GM19025 (cell line): Measurements from ENCODE around the gene PRKCB.
"Not testable (repeated sequence)": the region's sequence is repeated elsewhere in the genome, so short reads cannot be mapped to it uniquely, and the experiment has no call there.

Source experiments
- ATAC-seq: cut with Tn5 transposase; IDR thresholded peaks from one replicate; pipeline ENCODE4 v1.9.1; 2021; ENCODE audit warnings: mild to moderate bottlenecking, low read depth, moderate library complexity; ENCODE audit not compliant: unreplicated experiment

The PRKCB gene

DNA sequence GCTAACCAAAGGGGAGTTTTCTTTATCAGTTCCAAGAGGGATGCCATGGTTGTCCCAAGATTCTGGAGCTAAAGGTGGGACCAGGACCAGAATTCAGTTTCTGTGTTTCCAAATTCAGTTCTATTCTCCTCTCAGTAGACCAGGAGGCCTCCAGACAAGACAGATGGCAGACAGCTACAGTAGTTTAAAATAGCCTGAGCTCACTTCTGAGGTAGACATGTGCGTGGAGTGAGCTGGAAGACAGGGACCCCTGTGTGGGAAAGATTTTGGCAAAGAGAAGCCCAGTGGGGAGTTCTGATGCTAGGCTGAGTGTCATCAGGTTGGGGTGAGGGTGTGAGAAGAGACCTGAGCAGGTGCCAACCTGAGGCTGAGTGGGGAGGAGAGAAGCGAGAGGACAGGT, 95.4 kb downstream of the PRKCB start:
- no peak for ATAC-seq

DNA sequence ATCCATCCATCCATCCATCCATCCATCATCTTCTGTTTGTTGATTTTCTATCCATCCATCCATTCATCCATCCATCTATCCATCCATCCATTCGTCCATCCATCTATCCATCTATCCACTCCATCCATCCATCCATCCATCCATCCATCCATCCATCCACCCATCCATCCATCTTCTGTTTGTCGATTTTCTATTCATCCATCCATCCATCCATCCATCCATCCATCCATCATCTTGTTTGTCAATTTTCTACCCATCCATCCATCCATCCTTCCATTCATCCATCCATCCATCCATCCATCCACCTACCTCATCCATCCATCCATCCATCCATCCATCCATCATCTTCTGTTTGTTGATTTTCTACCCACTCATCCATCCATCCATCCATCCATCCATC, 97.9 kb downstream of the PRKCB start:
- ATAC-seq = not testable (repeated sequence)

DNA sequence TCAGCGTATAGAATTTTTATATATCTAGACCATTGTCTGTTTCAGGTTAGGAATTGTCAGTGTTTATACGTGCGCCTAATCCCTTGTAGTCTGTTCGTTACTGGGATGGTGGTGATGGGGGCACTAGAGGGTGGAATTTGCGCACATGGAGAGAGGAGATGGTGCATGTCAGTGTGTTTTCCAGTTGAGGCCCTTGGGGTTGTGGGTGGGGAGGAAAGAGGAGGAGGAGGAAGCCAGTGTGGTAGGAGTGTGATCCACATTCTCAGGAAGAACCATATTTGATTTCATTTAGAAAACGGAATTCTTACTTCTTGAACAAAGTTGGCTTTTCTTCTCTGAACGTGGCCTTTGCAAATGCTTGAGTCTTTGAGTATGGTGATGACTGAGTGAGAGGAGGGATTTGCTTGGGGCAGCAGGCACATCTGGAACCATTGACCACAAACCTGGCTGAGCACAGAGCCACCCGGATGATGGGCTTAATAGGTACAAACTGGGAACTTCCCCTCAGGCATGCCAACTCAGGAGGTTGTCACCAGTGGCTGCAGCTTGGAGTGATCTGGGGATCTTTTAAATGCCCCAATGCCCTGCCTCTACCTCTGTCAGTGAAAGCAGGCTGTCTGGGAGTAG, 98.9 kb downstream of the PRKCB start:
- ATAC-seq = no peak

DNA sequence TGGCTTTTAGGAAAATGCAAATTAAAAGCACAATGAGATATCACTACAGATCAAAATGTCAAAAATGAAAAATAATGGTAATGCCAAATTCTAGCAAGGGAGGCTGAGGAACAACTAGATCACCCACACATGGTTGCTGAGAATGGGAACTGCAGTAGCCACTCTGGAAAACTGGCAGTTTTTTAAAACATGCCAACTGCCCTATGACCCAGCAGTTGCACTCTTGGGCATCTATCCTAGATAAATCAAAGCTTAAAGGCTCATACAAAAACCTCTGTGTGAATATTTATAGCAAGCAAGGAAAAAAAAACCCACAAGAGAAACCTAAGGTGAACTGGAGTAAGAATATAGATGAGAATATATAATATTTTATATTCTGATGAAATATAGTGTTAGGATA, 104.3 kb downstream of the PRKCB start:
- ATAC-seq = no peak

DNA sequence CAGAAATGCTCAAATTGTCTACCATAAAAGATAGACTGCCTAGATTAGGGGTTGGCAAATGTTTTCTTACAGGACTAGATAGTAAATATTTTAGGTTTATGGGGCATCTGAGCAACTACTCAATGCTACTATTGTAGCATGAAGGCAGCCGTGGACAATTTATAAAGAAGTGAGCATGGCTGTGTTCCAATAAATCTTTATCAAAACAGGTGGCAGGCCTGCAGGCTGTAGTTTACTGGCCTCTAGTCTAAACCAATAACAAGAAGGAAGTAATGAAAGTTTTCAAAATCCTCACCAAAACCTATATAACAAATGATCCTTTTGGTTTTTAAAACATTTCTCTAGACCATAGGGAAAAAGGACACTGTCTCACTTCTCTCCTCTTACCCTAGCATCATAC, 105.2 kb downstream of the PRKCB start:
- no peak for ATAC-seq

DNA sequence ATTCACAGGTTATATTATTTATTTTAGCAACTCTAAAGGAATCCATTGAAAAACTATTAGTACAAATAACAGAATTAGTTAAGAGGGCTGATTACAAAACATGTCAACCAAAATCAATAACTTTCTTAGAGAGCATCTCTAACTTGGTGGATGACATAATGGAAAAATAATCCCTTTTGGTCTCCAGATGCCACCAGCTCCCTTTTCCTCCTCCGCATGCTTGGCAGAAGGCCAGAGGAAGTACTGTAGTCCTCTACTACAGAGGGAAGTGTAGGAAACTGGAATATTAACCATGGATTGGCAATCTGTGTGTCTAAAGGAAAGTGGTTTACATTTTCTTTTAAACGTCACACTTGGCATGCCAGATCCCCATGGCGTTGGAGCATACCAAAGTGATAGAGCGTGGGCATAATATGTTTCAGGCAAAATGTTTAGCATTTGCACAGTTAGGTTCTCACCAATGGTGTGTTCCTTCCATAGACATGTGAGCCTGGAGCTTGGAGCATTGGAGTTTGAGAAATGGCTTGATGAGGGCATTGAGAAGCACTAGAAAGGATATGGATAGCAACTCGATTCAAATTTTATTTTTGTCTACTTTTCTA, 106.3 kb downstream of the PRKCB start:
- ATAC-seq = no peak

DNA sequence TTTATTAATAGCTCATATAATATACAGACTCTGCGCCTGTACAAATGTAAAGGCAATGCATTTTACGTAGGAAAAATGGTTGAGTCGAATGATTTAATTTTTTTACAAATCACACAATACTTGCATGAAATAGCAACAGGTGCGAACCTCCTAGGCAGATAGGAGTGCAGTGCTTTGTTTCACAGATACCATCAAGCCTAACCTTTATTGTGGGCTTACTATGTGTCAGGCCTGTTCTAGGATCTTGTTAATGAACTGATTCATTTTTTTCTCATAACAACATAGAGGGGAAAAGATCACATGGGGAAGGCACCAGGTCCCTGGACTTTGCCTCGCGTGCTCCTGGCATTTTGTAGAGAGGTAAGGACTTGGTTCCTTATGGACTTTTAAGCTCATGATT, 107.8 kb downstream of the PRKCB start:
- no peak for ATAC-seq

DNA sequence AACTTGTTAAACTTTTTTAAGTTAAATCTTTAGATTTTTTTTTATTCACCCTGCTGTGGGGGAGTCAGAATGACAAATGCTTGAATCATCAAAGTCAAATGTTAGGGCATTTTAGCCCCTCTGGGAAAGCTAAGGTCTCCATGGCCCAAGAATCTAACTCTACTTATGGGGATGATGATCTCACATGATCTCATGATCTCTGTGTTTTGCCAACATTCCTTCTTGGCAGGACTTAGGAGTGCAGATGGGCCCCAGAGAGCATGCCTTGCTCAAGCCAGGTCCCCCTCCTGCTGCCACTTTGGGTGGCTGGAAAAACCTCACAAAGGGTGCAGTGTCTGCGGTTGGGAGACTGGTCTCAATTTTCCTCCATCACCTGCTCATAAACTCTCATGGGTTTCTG, 108.6 kb downstream of the PRKCB start:
- ATAC-seq = no peak

DNA sequence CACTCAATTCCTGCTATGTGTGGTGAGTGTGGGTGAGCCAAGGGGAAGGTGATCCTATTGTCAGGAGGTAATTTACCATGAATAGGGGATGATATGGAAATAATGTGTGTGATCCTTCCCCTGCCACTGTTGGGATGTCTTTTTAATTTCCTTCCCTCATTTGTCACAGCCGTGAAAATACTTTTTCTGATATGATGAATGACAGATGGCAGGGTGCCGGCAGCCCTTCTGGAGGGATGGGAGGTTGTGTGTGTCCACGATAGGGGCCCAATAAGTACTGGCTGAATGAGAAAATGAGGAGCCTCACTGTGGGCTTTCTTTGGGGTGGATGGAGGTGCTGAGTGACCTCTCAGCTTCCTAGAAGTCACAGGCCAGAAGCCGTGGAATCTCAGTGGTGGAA, 109.5 kb downstream of the PRKCB start:
- ATAC-seq = no peak

DNA sequence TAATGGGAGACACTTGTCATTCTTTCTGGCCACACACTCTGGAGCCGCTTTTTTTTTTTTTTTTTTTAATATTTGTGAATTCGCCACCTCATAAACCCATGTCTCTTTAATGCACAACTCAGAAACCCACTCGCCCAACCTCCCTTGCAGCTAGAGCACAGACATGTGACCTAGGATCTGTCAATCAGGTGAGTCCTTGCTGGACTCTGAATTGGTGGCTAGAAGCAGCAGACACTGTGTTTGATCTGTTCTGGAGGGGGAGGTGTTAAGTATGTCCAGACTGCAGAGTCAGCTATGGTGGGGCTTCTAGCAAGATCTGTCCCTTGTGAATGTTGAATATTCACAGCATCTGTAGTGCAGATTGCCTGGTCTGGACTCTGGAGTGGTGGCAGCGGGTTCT, 112.1 kb downstream of the PRKCB start:
- ATAC-seq = no peak

DNA sequence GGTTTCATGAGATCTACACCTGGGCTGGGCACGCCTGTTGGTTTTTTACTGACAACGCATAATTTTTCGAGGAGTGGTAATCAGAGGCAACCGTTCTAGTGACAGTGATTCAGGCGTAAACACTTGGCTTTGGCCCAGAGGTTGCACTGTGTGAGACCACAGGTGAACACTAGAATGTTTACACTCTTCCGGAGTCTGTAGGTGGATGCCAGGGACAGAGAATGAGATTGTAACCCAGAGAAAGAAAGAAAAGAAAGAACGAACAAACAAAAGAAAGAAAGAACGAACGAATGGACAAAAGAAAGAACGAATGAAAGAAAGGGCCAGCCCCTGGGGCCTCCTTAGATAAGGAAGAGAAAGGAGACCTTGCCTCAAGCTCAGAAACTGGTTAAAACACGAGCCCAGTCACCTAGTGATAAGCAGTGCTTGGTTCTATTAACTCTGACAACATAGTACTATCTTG, 113.2 kb downstream of the PRKCB start:
- no peak for ATAC-seq

DNA sequence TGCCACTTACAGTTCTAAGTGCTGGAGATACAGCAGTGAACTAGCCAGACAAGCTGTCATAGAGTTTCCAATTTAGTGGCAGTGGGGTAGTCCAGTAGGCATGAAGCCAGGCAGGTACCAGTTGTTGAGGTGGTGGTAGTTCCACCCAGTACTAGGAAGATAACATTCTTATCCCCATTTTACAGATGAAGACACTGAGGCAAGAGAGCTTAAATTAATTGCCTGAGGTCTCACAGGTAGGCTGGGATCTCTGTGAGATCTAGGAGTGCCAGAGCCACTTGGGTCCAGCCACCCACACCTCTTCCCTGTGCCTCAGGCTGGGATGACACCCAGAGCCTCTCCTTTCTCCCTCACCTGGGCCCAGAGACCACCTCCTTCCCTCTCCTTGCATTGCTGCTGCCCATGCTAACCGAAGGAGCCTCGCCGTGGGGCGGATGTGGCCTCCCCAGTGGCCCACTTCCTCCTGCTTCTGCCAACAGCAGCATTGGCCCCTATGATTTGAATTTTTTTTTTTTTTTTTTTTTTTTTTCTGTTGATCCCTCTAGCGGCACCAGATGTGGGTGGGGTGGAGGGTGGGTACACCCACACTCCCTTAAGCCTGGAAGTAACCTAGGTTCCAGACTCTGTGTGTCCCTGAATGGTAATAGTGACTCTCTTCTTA, 114.0 kb downstream of the PRKCB start:
- ATAC-seq = no peak

DNA sequence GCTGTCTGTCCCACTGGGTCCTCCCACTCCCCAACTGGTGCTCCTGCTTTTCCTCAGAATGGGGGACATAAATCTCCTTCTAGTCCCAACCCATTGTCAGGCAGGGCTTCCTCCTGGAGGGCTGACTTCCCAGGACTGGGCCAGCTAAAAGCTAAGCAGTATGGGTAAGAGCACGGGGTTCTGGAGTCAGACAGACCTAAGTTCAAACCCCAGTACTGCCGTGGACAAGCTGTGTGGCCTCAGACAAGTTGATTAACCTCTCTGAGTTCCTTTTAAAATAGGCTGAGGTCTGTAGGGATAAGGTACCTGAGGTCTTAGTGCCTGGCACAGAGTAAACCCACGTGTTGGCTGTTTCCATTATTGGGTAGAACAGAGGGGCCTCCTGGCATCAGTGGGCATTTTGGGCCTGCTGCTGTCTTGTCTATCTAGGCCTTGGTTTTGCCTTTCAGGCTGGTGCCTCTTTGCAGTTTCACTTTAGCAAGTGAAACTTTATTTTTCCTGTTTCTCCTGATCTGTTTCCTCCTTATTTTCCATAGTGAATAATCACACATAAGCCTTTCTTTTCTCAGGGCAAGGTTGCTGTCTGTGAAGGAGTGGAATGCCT, 114.6 kb downstream of the PRKCB start:
- ATAC-seq = no peak

DNA sequence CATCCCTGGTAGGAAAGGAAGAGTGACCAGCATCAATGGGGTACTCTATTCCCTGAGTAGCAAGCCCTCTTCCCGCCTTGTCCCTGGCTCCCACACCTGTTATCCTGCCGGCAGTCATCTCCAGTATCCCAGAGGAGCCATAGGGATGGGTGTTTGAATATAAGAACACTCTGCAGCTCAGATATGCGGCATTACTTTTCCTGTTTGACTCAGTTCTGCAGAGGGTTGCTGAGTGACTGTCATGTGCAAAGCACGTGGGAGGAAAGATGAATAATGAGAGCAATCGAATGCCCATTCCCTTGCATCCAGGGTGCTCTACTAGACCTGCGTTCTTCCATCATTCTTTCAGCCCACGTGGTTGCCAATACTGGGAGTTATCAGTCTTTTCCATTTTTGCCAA, 115.1 kb downstream of the PRKCB start:
- ATAC-seq = no peak

DNA sequence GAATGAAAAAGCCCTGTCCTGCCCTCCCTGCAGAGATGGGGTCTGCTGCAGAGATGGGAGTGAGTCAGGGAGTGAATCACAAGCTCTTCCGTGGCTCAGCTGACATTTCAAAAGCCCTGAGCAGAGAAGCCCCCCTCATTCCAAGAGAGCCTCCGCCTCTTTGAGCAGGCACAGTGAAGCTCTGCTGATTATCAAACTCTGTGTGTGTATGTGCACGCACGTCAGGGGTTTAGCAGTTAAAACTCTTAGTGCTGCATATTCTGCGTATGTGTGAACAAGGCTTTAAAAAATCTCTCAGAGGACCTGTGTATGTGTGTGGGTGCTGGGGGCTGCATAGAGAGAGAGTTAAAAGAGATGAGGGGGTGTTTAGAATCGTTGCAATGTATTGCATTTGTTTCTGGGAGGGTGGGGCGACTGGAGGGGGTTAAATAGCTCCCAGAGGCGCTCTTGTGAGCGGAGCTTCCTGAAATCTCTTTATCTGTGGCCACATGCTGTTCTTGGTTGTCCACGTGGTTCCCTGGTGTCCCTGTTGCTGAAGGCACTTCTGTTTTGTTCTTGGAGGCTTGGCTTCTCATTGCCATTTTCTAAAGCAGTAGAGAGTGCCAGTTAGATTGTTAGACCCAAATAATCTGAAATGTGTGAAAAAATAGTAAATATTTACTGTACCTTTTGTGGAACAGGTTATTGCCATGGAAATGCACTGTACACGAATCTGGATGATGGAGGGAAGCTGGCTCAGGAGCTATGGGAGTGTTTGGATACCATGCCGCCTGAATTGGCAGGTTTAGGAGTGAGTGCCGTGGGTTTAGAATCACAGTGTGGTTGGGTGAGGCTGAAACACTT, 116.6 kb downstream of the PRKCB start:
- ATAC-seq = no peak

DNA sequence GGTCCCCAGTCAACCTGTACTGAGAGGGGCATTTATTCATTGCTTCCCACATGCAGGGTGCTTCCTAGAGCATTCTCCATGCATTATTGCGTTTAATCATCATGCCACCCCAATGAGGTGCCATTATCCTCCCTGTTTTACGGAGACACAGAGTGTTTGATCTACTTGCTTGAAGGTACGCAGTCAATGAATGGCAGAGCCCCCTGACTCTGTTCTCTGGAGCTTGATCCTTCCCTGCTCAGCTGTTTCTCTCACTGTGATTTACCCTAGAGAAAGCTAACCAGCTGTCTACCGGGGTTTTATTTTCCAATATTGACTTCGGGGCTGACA, 117.2 kb downstream of the PRKCB start:
- ATAC-seq = no peak

DNA sequence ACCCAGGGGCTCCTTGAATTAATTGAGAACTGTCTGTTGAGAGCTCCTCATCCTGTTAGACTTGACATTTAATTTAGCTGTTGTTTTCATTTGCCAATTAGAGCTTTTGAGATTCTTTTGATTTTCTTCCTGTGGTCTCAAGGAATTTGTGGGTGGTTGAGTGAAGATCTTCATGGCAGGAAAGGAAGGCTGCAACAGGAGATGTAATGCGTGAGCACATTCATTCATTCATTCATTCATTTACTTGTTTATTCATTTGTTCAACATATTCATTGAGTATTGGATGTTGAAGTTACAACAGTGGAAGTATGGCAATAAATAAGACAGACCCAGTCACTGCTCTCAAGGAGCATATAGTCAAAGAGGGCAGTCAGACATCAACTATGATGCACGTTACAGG, 117.7 kb downstream of the PRKCB start:
- no peak for ATAC-seq

DNA sequence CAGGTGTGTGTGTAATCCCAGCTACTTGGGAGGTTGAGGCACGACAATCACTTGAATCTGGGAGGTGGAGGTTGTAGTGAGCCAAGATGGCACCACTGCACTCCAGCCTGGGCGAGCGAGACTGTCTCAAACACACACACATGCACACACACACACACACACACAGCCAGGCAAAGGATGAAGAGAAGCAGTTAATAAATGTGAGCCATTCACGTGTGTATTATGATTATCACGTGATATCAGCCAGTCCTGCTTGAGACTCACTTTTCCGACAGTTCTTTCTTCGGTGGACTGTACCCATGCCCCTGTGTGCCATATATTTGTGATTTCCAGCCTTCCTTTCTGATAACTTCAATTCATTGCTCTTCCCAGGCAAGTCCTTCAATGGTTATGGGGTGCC, 119.3 kb downstream of the PRKCB start:
- ATAC-seq = no peak

DNA sequence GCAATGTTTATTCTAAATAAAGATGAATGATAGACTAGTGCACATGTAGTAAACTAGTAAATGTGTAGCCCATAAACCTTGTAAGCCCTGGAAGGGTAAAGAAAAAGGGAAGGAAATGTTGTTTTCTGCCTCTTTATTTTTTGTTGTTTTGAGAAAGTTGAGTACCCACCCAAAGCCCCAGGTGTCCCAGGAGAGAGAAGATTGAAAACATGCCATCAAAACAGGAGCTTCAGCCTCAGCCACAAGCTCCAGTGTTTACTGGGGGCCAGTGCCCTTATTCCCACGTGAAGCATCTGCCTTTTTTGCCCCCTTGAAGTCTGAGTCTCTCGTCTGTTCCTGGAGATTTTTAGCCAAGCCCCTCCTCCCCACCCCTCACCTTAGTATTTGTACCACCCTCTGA, 121.5 kb downstream of the PRKCB start:
- no peak for ATAC-seq

DNA sequence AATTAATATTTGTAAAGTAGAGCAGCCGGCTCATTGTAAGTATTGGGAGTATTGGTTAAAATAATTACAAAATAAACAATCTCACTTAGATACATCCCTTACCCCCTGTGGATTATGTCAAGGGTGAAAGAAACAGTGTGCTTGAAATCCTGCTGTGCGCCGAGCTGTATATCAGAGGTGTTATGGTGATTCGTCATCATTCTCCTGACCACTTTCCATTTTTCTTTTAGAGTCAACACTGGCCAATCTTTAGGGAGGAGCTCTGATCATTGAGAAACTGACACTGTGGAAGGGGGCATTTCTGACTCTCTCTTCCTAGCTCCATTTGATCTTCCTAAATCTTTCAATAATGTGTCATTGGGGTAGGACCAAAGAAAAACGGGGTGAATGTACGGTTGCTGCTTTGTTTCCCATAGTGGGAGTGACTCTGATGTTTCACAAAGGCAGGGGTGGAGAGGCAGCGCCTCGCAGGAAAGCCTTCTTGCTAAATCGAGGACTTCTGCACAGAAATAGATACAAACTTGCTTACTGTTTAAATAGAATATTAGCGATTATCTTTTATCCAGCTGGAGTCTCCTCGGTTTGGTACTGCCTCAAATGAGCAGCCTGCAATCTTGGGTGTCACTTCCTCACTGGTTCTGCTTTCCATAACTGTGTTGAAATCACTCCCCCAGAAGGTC, 123.4 kb downstream of the PRKCB start:
- no peak for ATAC-seq

DNA sequence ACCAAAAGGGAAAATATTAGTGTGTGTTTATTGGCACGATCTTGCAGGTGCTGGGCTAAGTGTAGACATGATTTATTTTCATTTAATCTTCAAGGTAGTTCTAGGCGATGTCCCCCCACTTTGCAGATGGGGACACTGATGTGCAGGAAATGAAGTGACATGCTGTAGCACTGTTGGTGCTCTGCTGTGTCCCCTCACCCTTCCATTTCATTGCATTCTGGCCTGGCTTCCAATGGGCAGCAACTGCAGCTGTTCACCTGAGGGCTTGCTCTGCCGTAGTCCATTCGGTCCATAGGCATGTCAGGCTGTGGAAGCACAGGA, 123.9 kb downstream of the PRKCB start:
- no peak for ATAC-seq
